ENCODE results near the gene CARMIL3. TPM values are rescaled to one million over a fixed set of nuclear protein-coding genes. Genes with fewer than 3 reads are reported as not detected.

CARMIL3 gene
- total and polyA plus RNA-seq, 2 experiments from 2014 or later = 3.7 to 11.8 TPM

DNA sequence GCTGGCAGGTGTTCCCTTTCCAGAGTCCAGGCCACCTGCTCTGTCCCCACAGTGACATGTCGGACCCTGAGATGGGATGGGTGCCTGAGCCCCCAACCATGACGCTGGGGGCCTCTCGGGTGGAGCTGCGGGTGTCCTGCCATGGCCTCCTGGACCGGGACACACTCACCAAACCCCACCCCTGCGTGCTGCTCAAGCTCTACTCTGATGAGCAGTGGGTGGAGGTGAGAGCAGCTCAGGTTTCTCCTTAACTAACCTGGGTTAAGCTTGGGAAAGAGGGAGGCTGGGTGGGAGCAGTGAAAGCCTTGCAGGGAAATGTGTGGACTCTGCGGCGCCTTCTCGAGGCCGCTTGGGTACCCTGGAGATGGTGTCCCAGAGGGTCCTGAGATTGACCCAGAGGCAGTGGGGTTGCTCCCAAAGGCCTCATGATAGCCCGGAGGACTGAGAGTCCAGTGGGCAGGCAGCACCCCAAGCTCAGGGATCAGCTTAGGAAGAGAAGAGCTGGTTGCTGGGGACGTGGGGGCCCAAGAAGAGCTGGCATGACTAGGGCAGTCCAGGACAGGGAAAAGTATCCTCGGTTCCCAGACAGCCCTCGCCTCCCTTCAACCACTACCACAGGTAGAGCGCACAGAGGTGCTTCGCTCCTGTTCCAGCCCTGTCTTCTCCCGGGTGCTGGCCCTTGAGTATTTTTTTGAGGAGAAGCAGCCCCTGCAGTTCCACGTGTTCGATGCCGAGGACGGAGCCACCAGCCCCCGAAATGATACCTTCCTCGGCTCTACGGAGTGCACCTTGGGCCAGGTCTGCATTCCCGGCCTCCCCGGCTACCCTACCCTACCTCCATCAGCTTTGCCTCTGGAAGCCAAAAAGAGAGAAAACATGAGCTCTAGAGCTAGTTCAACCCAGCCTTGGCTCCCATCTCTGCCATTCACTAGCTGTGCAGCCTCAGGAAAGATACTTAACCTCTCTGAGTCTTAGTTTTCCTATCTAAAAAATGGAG is 21.4 kb downstream of the CARMIL3 start (continued):
- TF ChIP-seq CREB1 (CRISPR knock-in tag; IDR thresholded peaks at IDR 0.05; ENCODE audit: low read depth) (no peak), ZNF331 (CRISPR knock-in tag; IDR thresholded peaks at IDR 0.05; ENCODE audit: low read depth) (no peak), EZH2 (IDR thresholded peaks at IDR 0.05; ENCODE audit: low read depth, unreplicated experiment) (no peak), STAT1 (IDR thresholded peaks at IDR 0.05; ENCODE audit: unreplicated experiment) (no peak)

- peaks cover 20% of the 10 kb centered on the region for H3K27me3 Mint-ChIP-seq (ENCODE audit: insufficient read depth, low read depth, poor library complexity)
- Histone ChIP-seq H3F3A (replicated peaks; ENCODE audit: low read depth) (0 out of 2 replicates have a peak, but pooled peaks cover 4% of the 10 kb centered on the region), H3K4me3 (no peak overlapping the region), H3K36me3 (ENCODE audit: insufficient read depth) (no peaks in the 10 kb centered on the region), H3K27ac (ENCODE audit: low read depth) (no peak overlapping the region), H2AFZ (no peak overlapping the region), H3K4me1 (ENCODE audit: insufficient read depth) (peaks cover 6% of the 10 kb centered on the region; the same call in 1 of the 2 replicates), H3K4me2 (no peak overlapping the region), H3K27me3 (ENCODE audit: insufficient read depth) (no peaks in the 10 kb centered on the region), H3K79me2 (replicated peaks; ENCODE audit: insufficient read depth) (no peaks in the 10 kb centered on the region), H4K20me1 (replicated peaks; ENCODE audit: insufficient read depth) (no peaks in the 10 kb centered on the region), H3K9me2 (ENCODE audit: insufficient read depth) (no peaks in the 10 kb centered on the region)
- TF ChIP-seq NANOG (IDR thresholded peaks at IDR 0.05; ENCODE audit: borderline replicate concordance) (no peak), ETS1 (IDR thresholded peaks at IDR 0.05) (no peak), STAT1 (IDR thresholded peaks at IDR 0.05; ENCODE audit: unreplicated experiment) (no peak), CREB1 (CRISPR knock-in tag; IDR thresholded peaks at IDR 0.05; ENCODE audit: low read depth) (no peak), ZNF331 (CRISPR knock-in tag; IDR thresholded peaks at IDR 0.05; ENCODE audit: low read depth) (no peak)
- ATAC-seq (no peak), DNase-seq (ENCODE audit: low spot score) (no peak)
- H3K9me3 Mint-ChIP-seq = no peaks in the 10 kb centered on the region
- no peak overlapping the region for H3K27ac Mint-ChIP-seq
- H3K4me1 Mint-ChIP-seq = peaks cover 27% of the 10 kb centered on the region
- no peaks in the 10 kb centered on the region; the same call in 2 of the 3 replicates for H3K36me3 Mint-ChIP-seq (ENCODE audit: low read depth)
- H3K4me3 Mint-ChIP-seq = no peak overlapping the region
These were observed 23.0 kb downstream of the CARMIL3 start for GRCh38 chr14:24074625-24075484.

- no peaks in the 10 kb centered on the region for H3K27me3 ChIP-seq (ENCODE audit: insufficient read depth)
- H3K27ac ChIP-seq (ENCODE audit: low read depth) = no peak overlapping the region
- no peaks in the 10 kb centered on the region for H4K20me1 ChIP-seq (replicated peaks; ENCODE audit: insufficient read depth)
- H3K4me3 ChIP-seq = no peak overlapping the region
- Mint-ChIP-seq H3K4me1 (peaks cover 35% of the 10 kb centered on the region), H3K4me3 (no peak overlapping the region), H3K27me3 (ENCODE audit: insufficient read depth, low read depth, poor library complexity) (peaks cover 22% of the 10 kb centered on the region), H3K9me3 (no peaks in the 10 kb centered on the region), H3K27ac (no peak overlapping the region), H3K36me3 (ENCODE audit: low read depth) (no peaks in the 10 kb centered on the region; the same call in 2 of the 3 replicates)
- no peak overlapping the region for H3K4me2 ChIP-seq
- DNase-seq (ENCODE audit: low spot score) (no peak), ATAC-seq (no peak)
- H3F3A ChIP-seq (replicated peaks; ENCODE audit: low read depth) = peaks cover 12% of the 10 kb centered on the region; the same call in 1 of the 2 replicates
- H2AFZ ChIP-seq = no peak overlapping the region
- no peaks in the 10 kb centered on the region for H3K36me3 ChIP-seq (ENCODE audit: insufficient read depth)
- H3K79me2 ChIP-seq (replicated peaks; ENCODE audit: insufficient read depth) = no peaks in the 10 kb centered on the region
- H3K4me1 ChIP-seq (ENCODE audit: insufficient read depth) = peaks cover 15% of the 10 kb centered on the region
- H3K9me2 ChIP-seq (ENCODE audit: insufficient read depth) = no peaks in the 10 kb centered on the region
- no peak for TF ChIP-seq ZNF114 (CRISPR knock-in tag; IDR thresholded peaks at IDR 0.05)
- TF ChIP-seq, protein P1, sequence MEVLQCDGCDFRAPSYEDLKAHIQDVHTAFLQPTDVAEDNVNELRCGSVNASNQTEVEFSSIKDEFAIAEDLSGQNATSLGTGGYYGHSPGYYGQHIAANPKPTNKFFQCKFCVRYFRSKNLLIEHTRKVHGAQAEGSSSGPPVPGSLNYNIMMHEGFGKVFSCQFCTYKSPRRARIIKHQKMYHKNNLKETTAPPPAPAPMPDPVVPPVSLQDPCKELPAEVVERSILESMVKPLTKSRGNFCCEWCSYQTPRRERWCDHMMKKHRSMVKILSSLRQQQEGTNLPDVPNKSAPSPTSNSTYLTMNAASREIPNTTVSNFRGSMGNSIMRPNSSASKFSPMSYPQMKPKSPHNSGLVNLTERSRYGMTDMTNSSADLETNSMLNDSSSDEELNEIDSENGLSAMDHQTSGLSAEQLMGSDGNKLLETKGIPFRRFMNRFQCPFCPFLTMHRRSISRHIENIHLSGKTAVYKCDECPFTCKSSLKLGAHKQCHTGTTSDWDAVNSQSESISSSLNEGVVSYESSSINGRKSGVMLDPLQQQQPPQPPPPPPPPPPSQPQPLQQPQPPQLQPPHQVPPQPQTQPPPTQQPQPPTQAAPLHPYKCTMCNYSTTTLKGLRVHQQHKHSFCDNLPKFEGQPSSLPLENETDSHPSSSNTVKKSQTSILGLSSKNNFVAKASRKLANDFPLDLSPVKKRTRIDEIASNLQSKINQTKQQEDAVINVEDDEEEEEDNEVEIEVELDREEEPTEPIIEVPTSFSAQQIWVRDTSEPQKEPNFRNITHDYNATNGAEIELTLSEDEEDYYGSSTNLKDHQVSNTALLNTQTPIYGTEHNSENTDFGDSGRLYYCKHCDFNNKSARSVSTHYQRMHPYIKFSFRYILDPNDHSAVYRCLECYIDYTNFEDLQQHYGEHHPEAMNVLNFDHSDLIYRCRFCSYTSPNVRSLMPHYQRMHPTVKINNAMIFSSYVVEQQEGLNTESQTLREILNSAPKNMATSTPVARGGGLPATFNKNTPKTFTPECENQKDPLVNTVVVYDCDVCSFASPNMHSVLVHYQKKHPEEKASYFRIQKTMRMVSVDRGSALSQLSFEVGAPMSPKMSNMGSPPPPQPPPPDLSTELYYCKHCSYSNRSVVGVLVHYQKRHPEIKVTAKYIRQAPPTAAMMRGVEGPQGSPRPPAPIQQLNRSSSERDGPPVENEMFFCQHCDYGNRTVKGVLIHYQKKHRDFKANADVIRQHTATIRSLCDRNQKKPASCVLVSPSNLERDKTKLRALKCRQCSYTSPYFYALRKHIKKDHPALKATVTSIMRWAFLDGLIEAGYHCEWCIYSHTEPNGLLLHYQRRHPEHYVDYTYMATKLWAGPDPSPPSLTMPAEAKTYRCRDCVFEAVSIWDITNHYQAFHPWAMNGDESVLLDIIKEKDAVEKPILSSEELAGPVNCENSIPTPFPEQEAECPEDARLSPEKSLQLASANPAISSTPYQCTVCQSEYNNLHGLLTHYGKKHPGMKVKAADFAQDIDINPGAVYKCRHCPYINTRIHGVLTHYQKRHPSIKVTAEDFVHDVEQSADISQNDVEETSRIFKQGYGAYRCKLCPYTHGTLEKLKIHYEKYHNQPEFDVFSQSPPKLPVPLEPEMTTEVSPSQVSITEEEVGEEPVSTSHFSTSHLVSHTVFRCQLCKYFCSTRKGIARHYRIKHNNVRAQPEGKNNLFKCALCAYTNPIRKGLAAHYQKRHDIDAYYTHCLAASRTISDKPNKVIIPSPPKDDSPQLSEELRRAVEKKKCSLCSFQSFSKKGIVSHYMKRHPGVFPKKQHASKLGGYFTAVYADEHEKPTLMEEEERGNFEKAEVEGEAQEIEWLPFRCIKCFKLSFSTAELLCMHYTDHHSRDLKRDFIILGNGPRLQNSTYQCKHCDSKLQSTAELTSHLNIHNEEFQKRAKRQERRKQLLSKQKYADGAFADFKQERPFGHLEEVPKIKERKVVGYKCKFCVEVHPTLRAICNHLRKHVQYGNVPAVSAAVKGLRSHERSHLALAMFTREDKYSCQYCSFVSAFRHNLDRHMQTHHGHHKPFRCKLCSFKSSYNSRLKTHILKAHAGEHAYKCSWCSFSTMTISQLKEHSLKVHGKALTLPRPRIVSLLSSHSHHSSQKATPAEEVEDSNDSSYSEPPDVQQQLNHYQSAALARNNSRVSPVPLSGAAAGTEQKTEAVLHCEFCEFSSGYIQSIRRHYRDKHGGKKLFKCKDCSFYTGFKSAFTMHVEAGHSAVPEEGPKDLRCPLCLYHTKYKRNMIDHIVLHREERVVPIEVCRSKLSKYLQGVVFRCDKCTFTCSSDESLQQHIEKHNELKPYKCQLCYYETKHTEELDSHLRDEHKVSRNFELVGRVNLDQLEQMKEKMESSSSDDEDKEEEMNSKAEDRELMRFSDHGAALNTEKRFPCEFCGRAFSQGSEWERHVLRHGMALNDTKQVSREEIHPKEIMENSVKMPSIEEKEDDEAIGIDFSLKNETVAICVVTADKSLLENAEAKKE (CRISPR knock-in tag; IDR thresholded peaks at IDR 0.05) = no peak
These were observed 23.9 kb downstream of the CARMIL3 start for GRCh38 chr14:24075485-24076301.
